ENCODE measurements around the gene ACACA. TPM values are rescaled to one million over a fixed set of nuclear protein-coding genes. Genes with fewer than 3 reads are reported as not detected.
"Not testable (repeated sequence)": the region's sequence is repeated elsewhere in the genome, so short reads cannot be mapped to it uniquely, and the experiment has no call there.

The ACACA gene
- total RNA-seq, 8 experiments from 2014 or later: 38.5 to 94.5 (median 47.3) TPM

- WGBS, 10 experiments: 13 to 80% (median 44%) methylated on average over 1 to 2 of the region's 2 CpGs; no CpG with 5 or more reads in 2 of the 10 experiments
- peak in 3 of 8 experiments; percentile 57 to 67 (median 66) for ATAC-seq (replicated peaks in 6 of 8)
- H3K4me3 ChIP-seq: no peak overlapping the region
- peak overlapping the region in 1 of 2 donors; percentile 36 for H3K27ac ChIP-seq
- in situ Hi-C loops (cut with MboI; ENCODE audit: low pct_unique_long_range_greater_than_20kb in 2 of 9, low sequenced_read_pairs in 9 of 9, unreplicated experiment in 9 of 9): no loop called here
- H3K4me1 ChIP-seq (replicated peaks in 1 of 2): peaks cover 27 to 48% of the 10 kb centered on the region in 2 donors
Measured at GRCh38 chr17:37170881-37171425, 235.7 kb downstream of the ACACA start.

- in situ Hi-C loops (cut with MboI; ENCODE audit: low pct_unique_long_range_greater_than_20kb in 2 of 9, low sequenced_read_pairs in 9 of 9, unreplicated experiment in 9 of 9): no loop called here
- 8 to 88% (median 74%) methylated on average over 1 to 3 of the region's 3 CpGs for WGBS, 10 experiments
- peaks cover 36 to 60% of the 10 kb centered on the region in 2 donors for H3K4me1 ChIP-seq (replicated peaks in 1 of 2)
- ATAC-seq (replicated peaks in 6 of 8): peak in 1 of 8 experiments; percentile 91
- H3K4me3 ChIP-seq: no peak overlapping the region
- no peak overlapping the region for H3K27ac ChIP-seq
Measured at GRCh38 chr17:37168731-37169353, 237.8 kb downstream of the ACACA start.

GRCh38 chr17:37167756-37168155 is 238.9 kb downstream of the ACACA start:
- Histone ChIP-seq H3K4me1 (replicated peaks in 1 of 2) (peaks cover 38 to 63% of the 10 kb centered on the region in 2 donors), H3K4me3 (no peak overlapping the region), H3K27ac (no peak overlapping the region)
- no peak for ATAC-seq (replicated peaks in 6 of 8)
- in situ Hi-C loops (cut with MboI; ENCODE audit: low pct_unique_long_range_greater_than_20kb in 2 of 9, low sequenced_read_pairs in 9 of 9, unreplicated experiment in 9 of 9): no loop called here
- WGBS, 10 experiments: 86 to 100% (median 100%) methylated on average over 1 of the region's 1 CpG; no CpG with 5 or more reads in 3 of the 10 experiments

- 60 to 100% (median 100%) methylated on average over 1 to 2 of the region's 2 CpGs; no CpG with 5 or more reads in 4 of the 10 experiments for WGBS, 10 experiments
- ATAC-seq (replicated peaks in 6 of 8): peak in 5 of 8 experiments; percentile 42 to 83 (median 52)
- in situ Hi-C loops (cut with MboI; ENCODE audit: low pct_unique_long_range_greater_than_20kb in 2 of 9, low sequenced_read_pairs in 9 of 9, unreplicated experiment in 9 of 9): no loop called here
- H3K27ac ChIP-seq: no peak overlapping the region
- no peak overlapping the region for H3K4me3 ChIP-seq
- peaks cover 12 to 28% of the 10 kb centered on the region in 2 donors for H3K4me1 ChIP-seq (replicated peaks in 1 of 2)
Measured at GRCh38 chr17:37164057-37164456, 242.6 kb downstream of the ACACA start.

- in situ Hi-C loops (cut with MboI; ENCODE audit: low pct_unique_long_range_greater_than_20kb in 2 of 9, low sequenced_read_pairs in 9 of 9, unreplicated experiment in 9 of 9): no loop called here
Measured at GRCh38 chr17:37162800-37163199, 243.8 kb downstream of the ACACA start.

GRCh38 chr17:37160944-37161343 is 245.7 kb downstream of the ACACA start:
- no peak overlapping the region for H3K4me3 ChIP-seq
- in situ Hi-C loops (cut with MboI; ENCODE audit: low pct_unique_long_range_greater_than_20kb in 2 of 9, low sequenced_read_pairs in 9 of 9, unreplicated experiment in 9 of 9): no loop called here
- peaks cover 10 to 23% of the 10 kb centered on the region in 2 donors for H3K4me1 ChIP-seq (replicated peaks in 1 of 2)
- ATAC-seq (replicated peaks in 6 of 8): peak in 3 of 8 experiments; percentile 13 to 88 (median 80)
- H3K27ac ChIP-seq: no peak overlapping the region

More at GRCh38 chr17:37162800-37163199, 243.8 kb downstream of the ACACA start:
- ATAC-seq (replicated peaks in 6 of 8): no peak
- H3K27ac ChIP-seq: no peak overlapping the region
- 88 to 100% (median 98%) methylated on average over 1 to 6 of the region's 6 CpGs; no CpG with 5 or more reads in 5 of the 10 experiments for WGBS, 10 experiments
- peaks cover 10 to 23% of the 10 kb centered on the region in 2 donors for H3K4me1 ChIP-seq (replicated peaks in 1 of 2)
- H3K4me3 ChIP-seq: no peak overlapping the region

- H3K27ac ChIP-seq: no peak overlapping the region
- in situ Hi-C loops (cut with MboI; ENCODE audit: low pct_unique_long_range_greater_than_20kb in 2 of 9, low sequenced_read_pairs in 9 of 9, unreplicated experiment in 9 of 9): no loop called here
- no peak for ATAC-seq (replicated peaks in 6 of 8)
Measured at GRCh38 chr17:37158290-37158689, 248.3 kb downstream of the ACACA start.

DNA sequence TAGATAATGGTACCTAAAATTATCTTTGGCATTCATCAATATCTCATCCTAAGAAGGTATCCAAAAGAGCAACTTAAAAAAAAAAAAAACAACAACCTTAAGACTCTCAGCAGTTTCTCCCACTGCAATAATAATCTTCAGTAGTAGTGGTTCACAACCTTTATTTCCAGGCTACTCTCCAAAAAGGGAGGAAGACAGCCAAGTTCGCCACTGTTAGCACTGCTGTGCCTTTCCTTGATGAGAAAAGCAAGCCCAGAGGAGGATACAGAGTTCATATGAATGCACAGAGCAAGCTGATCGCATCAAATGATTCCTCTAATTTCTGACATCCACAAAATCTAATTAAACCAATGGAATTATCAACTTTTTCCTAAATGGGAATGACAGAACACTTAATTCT is 258.5 kb downstream of the ACACA start:
- H3K27ac ChIP-seq: no peak overlapping the region
- peaks cover 13 to 33% of the 10 kb centered on the region in 2 donors for H3K4me1 ChIP-seq (replicated peaks in 1 of 2)
- 17 to 100% (median 86%) methylated on average over 1 to 2 of the region's 2 CpGs; no CpG with 5 or more reads in 1 of the 10 experiments for WGBS, 10 experiments
- ATAC-seq (replicated peaks in 6 of 8): no peak
- in situ Hi-C loops (cut with MboI; ENCODE audit: low pct_unique_long_range_greater_than_20kb in 2 of 9, low sequenced_read_pairs in 9 of 9, unreplicated experiment in 9 of 9): no loop called here
- no peak overlapping the region for H3K4me3 ChIP-seq

More at GRCh38 chr17:37158290-37158689, 248.3 kb downstream of the ACACA start:
- Histone ChIP-seq H3K4me3 (no peak overlapping the region), H3K4me1 (replicated peaks in 1 of 2) (peaks cover 0 to 3% of the 10 kb centered on the region in 2 donors)
- 59 to 100% (median 94%) methylated on average over 1 to 5 of the region's 5 CpGs; no CpG with 5 or more reads in 2 of the 10 experiments for WGBS, 10 experiments

- 18 to 100% (median 58%) methylated on average over 1 to 4 of the region's 4 CpGs; no CpG with 5 or more reads in 3 of the 10 experiments for WGBS, 10 experiments
- in situ Hi-C loops (cut with MboI; ENCODE audit: low pct_unique_long_range_greater_than_20kb in 2 of 9, low sequenced_read_pairs in 9 of 9, unreplicated experiment in 9 of 9): no loop called here
Measured at GRCh38 chr17:37147301-37147812, 259.3 kb downstream of the ACACA start.

DNA sequence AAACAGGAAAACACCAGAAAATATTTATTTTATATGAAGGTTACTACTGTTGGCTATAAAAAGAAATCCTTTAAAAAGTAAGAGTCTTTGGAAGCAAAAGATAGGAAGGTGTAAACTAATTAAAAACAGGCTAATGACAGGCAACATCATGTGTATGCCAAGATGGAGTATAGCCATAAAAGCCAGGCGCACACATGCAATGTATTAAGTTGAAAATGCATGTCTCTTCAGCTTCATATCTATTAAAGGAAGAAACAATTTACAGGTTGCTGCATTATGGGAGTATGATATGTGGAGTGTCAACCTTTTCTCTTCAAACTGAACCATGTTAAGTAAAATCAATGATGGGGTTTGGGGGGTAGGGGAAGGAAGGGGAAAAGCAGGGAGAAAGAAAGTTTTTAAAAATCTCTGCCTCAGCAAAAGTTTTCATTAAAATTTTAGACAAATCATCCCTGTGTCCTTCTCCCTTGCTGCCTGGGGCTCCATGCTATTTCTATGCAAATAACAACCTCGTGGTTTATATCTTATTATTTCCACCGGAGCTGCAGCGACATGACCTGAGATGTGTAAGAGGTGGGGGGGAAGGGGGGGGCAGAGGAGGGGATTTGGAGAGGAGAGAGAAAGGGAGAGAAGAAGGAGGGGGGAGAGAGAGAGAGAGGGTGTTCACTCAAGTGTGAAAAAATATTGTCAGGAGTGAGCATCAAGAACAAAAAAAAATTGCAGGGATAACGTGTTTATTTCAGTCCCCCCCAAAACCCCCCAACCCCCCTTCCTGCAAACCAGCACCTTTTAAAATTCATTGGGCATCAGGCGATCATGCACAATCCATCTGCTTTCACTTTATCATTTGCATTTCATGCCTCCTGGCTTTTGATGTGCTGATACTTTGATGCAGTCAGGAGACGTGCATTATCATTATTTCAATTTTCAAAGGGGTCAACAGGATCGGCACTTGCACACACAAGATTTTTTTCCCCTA is 260.3 kb downstream of the ACACA start:
- Histone ChIP-seq H3K27ac (peak overlapping the region in 1 of 2 donors; percentile 62), H3K4me1 (replicated peaks in 1 of 2) (peaks cover 13 to 38% of the 10 kb centered on the region in 2 donors), H3K4me3 (peak overlapping the region in 1 of 5 donors; percentile 5)
- ATAC-seq (replicated peaks in 6 of 8): peak in 6 of 8 experiments; percentile 35 to 84 (median 76)
- in situ Hi-C loops (cut with MboI; ENCODE audit: low pct_unique_long_range_greater_than_20kb in 2 of 9, low sequenced_read_pairs in 9 of 9, unreplicated experiment in 9 of 9): no loop called here
- WGBS, 10 experiments: 34 to 100% (median 86%) methylated on average over 1 to 4 of the region's 8 CpGs; no CpG with 5 or more reads in 1 of the 10 experiments

More at GRCh38 chr17:37147301-37147812, 259.3 kb downstream of the ACACA start:
- H3K27ac ChIP-seq: peak overlapping the region in 1 of 2 donors; percentile 62
- peak in 6 of 8 experiments; percentile 44 to 83 (median 68) for ATAC-seq (replicated peaks in 6 of 8)
- H3K4me3 ChIP-seq: peak overlapping the region in 1 of 5 donors; percentile 5
- H3K4me1 ChIP-seq (replicated peaks in 1 of 2): peaks cover 13 to 35% of the 10 kb centered on the region in 2 donors

- in situ Hi-C loops (cut with MboI; ENCODE audit: low pct_unique_long_range_greater_than_20kb in 2 of 9, low sequenced_read_pairs in 9 of 9, unreplicated experiment in 9 of 9): no loop called here
- ATAC-seq (replicated peaks in 6 of 8): peak in 3 of 8 experiments; percentile 71 to 89 (median 88)
- 75 to 100% (median 93%) methylated on average over 1 to 7 of the region's 7 CpGs; no CpG with 5 or more reads in 2 of the 10 experiments for WGBS, 10 experiments
Measured at GRCh38 chr17:37144075-37144701, 262.4 kb downstream of the ACACA start.

GRCh38 chr17:37143558-37143957 is 263.1 kb downstream of the ACACA start:
- in situ Hi-C loops (cut with MboI; ENCODE audit: low pct_unique_long_range_greater_than_20kb in 2 of 9, low sequenced_read_pairs in 9 of 9, unreplicated experiment in 9 of 9); H3K27ac ChIP-seq; ATAC-seq (replicated peaks in 6 of 8); H3K4me3 ChIP-seq: not testable (repeated sequence)
- 82 to 100% (median 100%) methylated on average over 1 to 3 of the region's 3 CpGs; no CpG with 5 or more reads in 1 of the 10 experiments for WGBS, 10 experiments
- H3K4me1 ChIP-seq (replicated peaks in 1 of 2): peaks cover 22 to 47% of the 10 kb centered on the region in 2 donors

More at GRCh38 chr17:37144075-37144701, 262.4 kb downstream of the ACACA start:
- H3K27ac ChIP-seq: no peak overlapping the region
- no peak overlapping the region for H3K4me3 ChIP-seq
- peaks cover 16 to 41% of the 10 kb centered on the region in 2 donors for H3K4me1 ChIP-seq (replicated peaks in 1 of 2)

Measured in motor neuron (in vitro differentiated cells).